ENCODE measurements around the gene OTX1. TPM values are rescaled to one million over a fixed set of nuclear protein-coding genes. Genes with fewer than 3 reads are reported as not detected.

The OTX1 gene
- total RNA-seq, 4 donors from 2014 or later = not detected

DNA sequence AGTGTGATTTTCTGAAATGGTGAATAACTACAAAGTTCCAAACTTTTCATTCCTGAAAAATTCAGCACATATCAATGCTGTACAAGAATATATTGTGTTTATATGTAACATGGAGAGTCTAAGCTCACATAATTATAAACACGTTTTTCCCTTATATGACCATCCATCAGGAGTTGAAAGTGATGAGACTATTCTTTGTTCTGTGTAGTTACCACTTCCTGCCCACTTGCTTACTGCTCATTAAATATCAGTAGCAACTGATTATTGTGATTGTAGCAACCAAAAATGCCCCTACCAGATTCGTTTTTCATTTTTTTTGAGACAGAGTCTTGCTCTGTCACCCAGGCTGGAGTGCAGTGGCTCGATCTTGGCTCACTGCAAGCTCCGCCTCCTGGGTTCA lies 30.8 kb downstream of the OTX1 start:
- H3K9me3 ChIP-seq = no peaks in the 10 kb centered on the region
- H3K4me3 ChIP-seq (replicated peaks in 1 of 3) = no peak overlapping the region
- no peaks in the 10 kb centered on the region for H3K4me1 ChIP-seq
- H3K27me3 ChIP-seq = no peaks in the 10 kb centered on the region
- intact Hi-C loops (cut with DNase I) = no loop called here
- no peak for DNase-seq
- no peak overlapping the region for H3K27ac ChIP-seq
- 81 to 87% methylated on average over 4 of the region's 4 CpGs for WGBS, 2 donors
- no peaks in the 10 kb centered on the region for H3K36me3 ChIP-seq
- TF ChIP-seq, protein P1, sequence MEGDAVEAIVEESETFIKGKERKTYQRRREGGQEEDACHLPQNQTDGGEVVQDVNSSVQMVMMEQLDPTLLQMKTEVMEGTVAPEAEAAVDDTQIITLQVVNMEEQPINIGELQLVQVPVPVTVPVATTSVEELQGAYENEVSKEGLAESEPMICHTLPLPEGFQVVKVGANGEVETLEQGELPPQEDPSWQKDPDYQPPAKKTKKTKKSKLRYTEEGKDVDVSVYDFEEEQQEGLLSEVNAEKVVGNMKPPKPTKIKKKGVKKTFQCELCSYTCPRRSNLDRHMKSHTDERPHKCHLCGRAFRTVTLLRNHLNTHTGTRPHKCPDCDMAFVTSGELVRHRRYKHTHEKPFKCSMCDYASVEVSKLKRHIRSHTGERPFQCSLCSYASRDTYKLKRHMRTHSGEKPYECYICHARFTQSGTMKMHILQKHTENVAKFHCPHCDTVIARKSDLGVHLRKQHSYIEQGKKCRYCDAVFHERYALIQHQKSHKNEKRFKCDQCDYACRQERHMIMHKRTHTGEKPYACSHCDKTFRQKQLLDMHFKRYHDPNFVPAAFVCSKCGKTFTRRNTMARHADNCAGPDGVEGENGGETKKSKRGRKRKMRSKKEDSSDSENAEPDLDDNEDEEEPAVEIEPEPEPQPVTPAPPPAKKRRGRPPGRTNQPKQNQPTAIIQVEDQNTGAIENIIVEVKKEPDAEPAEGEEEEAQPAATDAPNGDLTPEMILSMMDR (IDR thresholded peaks at IDR 0.05) = no peak
- no peak for TF ChIP-seq POLR2A (IDR thresholded peaks at IDR 0.05)

DNA sequence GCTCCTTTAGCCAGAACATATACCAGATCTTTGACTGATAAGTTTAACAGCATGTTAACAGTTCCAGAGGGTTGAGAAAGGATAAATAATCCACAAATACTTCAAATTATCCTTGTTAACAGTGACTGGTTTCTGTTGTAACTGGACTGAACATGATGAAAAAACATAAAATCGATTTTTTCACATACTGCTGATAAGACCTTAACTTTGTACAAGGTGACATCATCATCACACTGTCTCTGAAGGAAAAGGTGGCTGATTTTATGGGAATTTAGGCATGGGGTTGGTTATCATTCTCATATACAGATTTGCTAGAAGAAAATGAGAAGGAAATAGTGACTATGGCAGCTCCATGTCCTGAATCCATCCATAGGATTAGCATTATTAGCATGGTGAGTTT lies 36.1 kb downstream of the OTX1 start:
- Histone ChIP-seq H3K36me3 (no peaks in the 10 kb centered on the region), H3K4me1 (no peaks in the 10 kb centered on the region), H3K27me3 (no peaks in the 10 kb centered on the region), H3K4me3 (replicated peaks in 1 of 3) (no peak overlapping the region), H3K9me3 (no peaks in the 10 kb centered on the region), H3K27ac (no peak overlapping the region)
- TF ChIP-seq, protein P1 (IDR thresholded peaks at IDR 0.05) = no peak
- TF ChIP-seq POLR2A (IDR thresholded peaks at IDR 0.05) = no peak
- 50 to 61% methylated on average over 1 of the region's 1 CpG for WGBS, 2 donors
- intact Hi-C loops (cut with DNase I) = no loop called here
- DNase-seq = no peak

DNA sequence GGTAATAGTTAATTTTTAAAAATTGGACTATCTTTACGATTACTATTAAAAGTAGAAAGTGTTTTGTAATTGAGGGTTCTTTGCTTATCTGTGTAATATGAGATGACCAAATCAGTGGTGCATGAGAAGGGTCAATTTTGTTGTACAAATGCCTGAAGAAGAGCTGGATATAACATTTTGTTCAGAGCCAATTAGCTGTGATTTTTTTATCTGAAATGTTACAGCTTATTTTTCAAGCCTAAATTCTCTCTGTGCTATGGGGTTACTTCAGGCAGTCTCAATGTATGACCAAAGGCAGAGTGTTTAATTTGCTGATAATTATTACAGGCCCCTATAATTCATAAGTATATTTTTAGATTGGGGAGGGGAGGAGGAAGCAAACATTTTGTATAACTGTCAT lies 41.8 kb downstream of the OTX1 start:
- H3K9me3 ChIP-seq = no peaks in the 10 kb centered on the region
- H3K27ac ChIP-seq = no peak overlapping the region
- TF ChIP-seq, protein P1 (IDR thresholded peaks at IDR 0.05) = no peak
- TF ChIP-seq POLR2A (IDR thresholded peaks at IDR 0.05) = no peak
- intact Hi-C loops (cut with DNase I) = no loop called here
- no peaks in the 10 kb centered on the region for H3K4me1 ChIP-seq
- no peak for DNase-seq
- WGBS, 2 donors = 85 to 90% methylated on average over 1 of the region's 1 CpG
- H3K4me3 ChIP-seq (replicated peaks in 1 of 3) = no peak overlapping the region
- no peaks in the 10 kb centered on the region for H3K27me3 ChIP-seq
- no peaks in the 10 kb centered on the region for H3K36me3 ChIP-seq

DNA sequence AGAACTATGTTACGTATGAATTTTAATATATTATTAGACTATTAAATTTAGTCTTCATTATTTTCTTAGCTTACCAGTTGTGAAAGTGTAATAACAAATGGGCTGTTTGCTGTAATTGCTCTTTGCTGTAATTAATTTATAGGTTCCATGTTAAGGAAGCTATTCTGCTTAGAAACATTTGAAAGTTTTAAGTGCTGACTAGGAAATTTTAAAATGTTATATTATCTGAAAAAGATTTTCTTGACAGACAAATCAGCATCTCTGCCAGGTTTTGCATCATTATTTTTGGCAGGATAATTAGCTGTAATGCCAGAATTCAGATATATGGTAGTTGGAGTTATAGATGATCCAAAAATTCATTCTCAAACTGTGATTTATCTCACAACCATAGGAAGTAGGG lies 42.2 kb downstream of the OTX1 start:
- no peak overlapping the region for H3K4me3 ChIP-seq (replicated peaks in 1 of 3)
- intact Hi-C loops (cut with DNase I) = no loop called here
- DNase-seq = no peak
- 0 to 47% methylated on average over 1 of the region's 1 CpG for WGBS, 2 donors
- TF ChIP-seq POLR2A (IDR thresholded peaks at IDR 0.05) = no peak
- TF ChIP-seq, protein P1 (IDR thresholded peaks at IDR 0.05) = no peak
- no peaks in the 10 kb centered on the region for H3K36me3 ChIP-seq
- no peak overlapping the region for H3K27ac ChIP-seq
- H3K9me3 ChIP-seq = no peaks in the 10 kb centered on the region
- H3K4me1 ChIP-seq = no peaks in the 10 kb centered on the region
- H3K27me3 ChIP-seq = no peaks in the 10 kb centered on the region

DNA sequence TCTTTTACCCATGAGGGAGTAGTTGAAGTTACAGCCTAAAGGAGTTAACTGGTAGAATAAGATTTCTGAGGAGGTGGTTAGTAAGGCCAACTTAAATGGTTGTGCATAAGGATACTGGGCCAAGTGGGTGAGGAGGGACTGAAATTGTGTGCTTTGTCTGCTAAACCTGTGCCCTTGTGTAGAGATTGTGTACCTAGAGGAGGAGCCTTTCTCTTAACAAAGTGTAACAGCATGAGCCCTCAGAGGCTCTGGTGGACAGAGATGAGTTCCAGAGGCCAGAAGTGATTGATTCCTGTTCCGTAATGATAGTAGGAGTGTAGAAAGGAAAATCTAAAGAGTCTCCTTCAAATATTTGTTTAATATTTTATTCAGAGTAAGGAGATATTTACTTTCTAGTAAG lies 42.9 kb downstream of the OTX1 start:
- intact Hi-C loops (cut with DNase I) = no loop called here
- no peak for DNase-seq
- H3K27me3 ChIP-seq = no peaks in the 10 kb centered on the region
- H3K27ac ChIP-seq = no peak overlapping the region
- no peaks in the 10 kb centered on the region for H3K36me3 ChIP-seq
- no peak overlapping the region for H3K4me3 ChIP-seq (replicated peaks in 1 of 3)
- no peak for TF ChIP-seq POLR2A (IDR thresholded peaks at IDR 0.05)
- TF ChIP-seq, protein P1 (IDR thresholded peaks at IDR 0.05) = no peak
- H3K9me3 ChIP-seq = no peaks in the 10 kb centered on the region
- WGBS, 2 donors = 88% methylated on average over 1 of the region's 1 CpG
- no peaks in the 10 kb centered on the region for H3K4me1 ChIP-seq
